ENCODE results near the gene ZNF609. TPM values are rescaled to one million over a fixed set of nuclear protein-coding genes. Genes with fewer than 3 reads are reported as not detected.

ZNF609 gene
- total RNA-seq, 4 donors from 2014 or later = 38.3 to 53.7 (median 45.3) TPM

DNA sequence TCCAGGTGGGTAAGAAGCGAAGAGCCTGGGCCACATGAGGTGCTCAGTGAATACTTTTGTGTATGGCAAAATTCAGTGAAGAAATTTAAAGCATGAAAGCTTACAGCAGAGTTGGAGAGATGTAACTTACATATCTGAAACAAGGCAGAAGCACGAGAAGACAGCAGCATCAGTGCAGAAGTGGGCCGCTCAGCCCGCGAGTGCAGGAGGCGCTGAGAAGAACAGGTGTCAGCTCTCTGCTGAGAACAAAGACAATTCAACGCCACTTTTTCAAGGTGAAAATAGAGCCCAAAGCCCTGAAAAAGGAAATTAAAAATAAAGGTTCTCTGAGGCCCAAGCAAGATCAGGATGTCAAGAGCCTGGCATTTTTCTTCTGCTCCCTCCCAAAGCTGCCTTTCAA is 256.8 kb downstream of the ZNF609 start:
- Histone ChIP-seq H3K9me3 (no peaks in the 10 kb centered on the region), H3K36me3 (peaks cover 19 to 58% (median 47%) of the 10 kb centered on the region in 4 donors), H3K4me1 (peaks cover 19 to 29% (median 25%) of the 10 kb centered on the region in 4 donors), H3K27me3 (no peaks in the 10 kb centered on the region), H3K4me3 (no peak overlapping the region), H3K27ac (replicated peaks in 1 of 4) (peak overlapping the region; percentile 51 to 79 (median 74))
- TF ChIP-seq POLR2A (IDR thresholded peaks at IDR 0.05; ENCODE audit: low read depth) = no peak
- intact Hi-C loops (cut with DNase I) = no loop called here
- WGBS = 84% methylated on average over 7 of the region's 7 CpGs
- DNase-seq (ENCODE audit: extremely low spot score) = no peak

DNA sequence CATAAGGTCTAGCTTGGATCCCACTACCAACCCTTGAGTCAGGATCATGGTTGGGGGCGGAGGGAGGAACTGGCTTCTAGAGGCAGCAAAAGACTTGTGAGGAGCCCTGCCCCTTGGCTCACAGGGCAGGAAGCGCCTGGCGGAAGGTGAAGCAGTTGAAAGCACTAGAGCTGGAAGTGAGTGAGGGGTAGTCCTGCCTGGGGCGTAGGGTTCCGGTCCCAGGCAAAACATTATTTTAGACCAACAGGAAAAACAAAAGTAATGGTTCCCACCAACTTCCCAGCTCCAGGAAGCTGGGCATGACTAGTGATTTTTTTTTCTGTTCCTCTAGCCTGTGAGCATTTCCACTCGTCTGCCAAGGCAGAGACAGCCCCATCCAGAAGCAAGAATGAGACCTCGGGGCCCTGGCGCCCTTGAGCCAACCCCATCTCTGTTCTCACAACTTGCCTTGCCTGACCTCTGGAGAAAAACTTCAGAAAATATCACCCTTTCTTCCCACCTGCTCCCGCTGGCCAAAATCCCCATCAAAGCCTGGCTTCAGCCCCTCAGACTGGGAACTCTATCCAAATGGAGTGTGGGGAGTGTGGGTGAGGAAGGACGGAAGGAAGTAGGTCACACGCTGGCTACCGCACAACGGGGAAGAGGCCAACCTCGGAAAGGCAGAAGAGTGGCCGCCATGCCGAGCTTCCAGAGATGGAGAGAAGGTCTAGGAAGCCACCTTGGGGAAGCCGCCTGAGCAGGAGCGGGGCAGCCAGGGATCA is 257.5 kb downstream of the ZNF609 start:
- Histone ChIP-seq H3K27me3 (no peaks in the 10 kb centered on the region), H3K27ac (replicated peaks in 1 of 4) (peak overlapping the region; percentile 51 to 79 (median 74)), H3K4me3 (peak overlapping the region in 2 of 4 donors; percentile 1 to 7), H3K4me1 (peaks cover 19 to 29% (median 24%) of the 10 kb centered on the region in 4 donors), H3K36me3 (peaks cover 19 to 55% (median 43%) of the 10 kb centered on the region in 4 donors), H3K9me3 (no peaks in the 10 kb centered on the region)
- WGBS = 66% methylated on average over 18 of the region's 18 CpGs
- no peak for TF ChIP-seq POLR2AphosphoS5 (IDR thresholded peaks at IDR 0.05)
- no peak for TF ChIP-seq POLR2A (IDR thresholded peaks at IDR 0.05; ENCODE audit: low read depth)
- TF ChIP-seq, protein P1, sequence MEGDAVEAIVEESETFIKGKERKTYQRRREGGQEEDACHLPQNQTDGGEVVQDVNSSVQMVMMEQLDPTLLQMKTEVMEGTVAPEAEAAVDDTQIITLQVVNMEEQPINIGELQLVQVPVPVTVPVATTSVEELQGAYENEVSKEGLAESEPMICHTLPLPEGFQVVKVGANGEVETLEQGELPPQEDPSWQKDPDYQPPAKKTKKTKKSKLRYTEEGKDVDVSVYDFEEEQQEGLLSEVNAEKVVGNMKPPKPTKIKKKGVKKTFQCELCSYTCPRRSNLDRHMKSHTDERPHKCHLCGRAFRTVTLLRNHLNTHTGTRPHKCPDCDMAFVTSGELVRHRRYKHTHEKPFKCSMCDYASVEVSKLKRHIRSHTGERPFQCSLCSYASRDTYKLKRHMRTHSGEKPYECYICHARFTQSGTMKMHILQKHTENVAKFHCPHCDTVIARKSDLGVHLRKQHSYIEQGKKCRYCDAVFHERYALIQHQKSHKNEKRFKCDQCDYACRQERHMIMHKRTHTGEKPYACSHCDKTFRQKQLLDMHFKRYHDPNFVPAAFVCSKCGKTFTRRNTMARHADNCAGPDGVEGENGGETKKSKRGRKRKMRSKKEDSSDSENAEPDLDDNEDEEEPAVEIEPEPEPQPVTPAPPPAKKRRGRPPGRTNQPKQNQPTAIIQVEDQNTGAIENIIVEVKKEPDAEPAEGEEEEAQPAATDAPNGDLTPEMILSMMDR (IDR thresholded peaks at IDR 0.05) = no peak
- TF ChIP-seq EP300 (IDR thresholded peaks at IDR 0.05) = no peak
- intact Hi-C loops (cut with DNase I) = no loop called here
- no peak for DNase-seq (ENCODE audit: extremely low spot score)

DNA sequence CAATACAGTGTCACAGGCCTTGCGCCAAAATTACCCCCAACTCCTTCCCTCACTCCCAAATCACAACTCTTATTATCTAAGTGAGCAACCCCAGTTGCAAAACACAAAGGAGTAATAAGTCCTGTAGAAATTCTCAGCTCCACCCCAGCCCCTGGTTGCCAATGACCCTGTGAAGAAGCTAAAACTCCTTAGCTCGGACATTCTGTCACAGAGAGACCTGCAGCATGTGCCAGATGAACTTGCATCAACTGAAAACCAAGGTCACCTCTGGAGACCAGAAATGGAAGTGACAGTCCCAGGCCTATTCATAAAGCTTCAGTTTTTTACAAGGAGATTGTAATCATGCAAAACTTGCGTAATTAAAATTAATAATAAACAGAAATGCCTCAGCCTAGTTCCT is 259.8 kb downstream of the ZNF609 start:
- Histone ChIP-seq H3K4me1 (peaks cover 19 to 32% (median 24%) of the 10 kb centered on the region in 4 donors), H3K9me3 (no peaks in the 10 kb centered on the region), H3K4me3 (no peak overlapping the region), H3K27me3 (no peaks in the 10 kb centered on the region), H3K27ac (replicated peaks in 1 of 4) (peak overlapping the region in 1 of 4 donors; percentile 7), H3K36me3 (peaks cover 11 to 39% (median 24%) of the 10 kb centered on the region in 4 donors)
- 83% methylated on average over 3 of the region's 3 CpGs for WGBS
- TF ChIP-seq, protein P1 (IDR thresholded peaks at IDR 0.05) = no peak
- TF ChIP-seq POLR2AphosphoS5 (IDR thresholded peaks at IDR 0.05) (no peak), EP300 (IDR thresholded peaks at IDR 0.05) (no peak), POLR2A (IDR thresholded peaks at IDR 0.05; ENCODE audit: low read depth) (no peak)
- DNase-seq (ENCODE audit: extremely low spot score) = no peak
- intact Hi-C loops (cut with DNase I) = no loop called here

DNA sequence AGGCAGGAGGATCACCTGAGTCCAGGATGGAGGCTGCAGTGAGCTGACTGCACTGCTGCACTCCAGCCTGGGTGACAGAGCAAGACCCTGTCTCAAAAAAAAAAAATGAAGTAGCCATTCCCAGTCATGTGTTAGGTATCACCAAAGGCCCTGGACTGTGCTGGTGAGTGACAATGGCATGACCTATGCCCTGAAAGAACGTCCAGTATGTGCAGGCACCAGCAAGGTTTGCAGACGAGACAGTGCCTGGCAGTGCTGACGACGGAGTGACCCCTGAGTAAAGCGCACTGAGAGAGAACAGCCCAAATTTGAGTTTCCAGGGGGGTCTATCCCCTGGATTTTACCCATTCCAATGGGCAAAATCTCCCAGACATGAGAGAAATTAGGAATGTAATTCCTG is 269.8 kb downstream of the ZNF609 start:
- Histone ChIP-seq H3K4me3 (no peak overlapping the region), H3K27ac (replicated peaks in 1 of 4) (no peak overlapping the region), H3K9me3 (no peaks in the 10 kb centered on the region), H3K27me3 (no peaks in the 10 kb centered on the region), H3K4me1 (peaks cover 8 to 22% (median 17%) of the 10 kb centered on the region in 4 donors), H3K36me3 (peaks cover 0 to 52% (median 25%) of the 10 kb centered on the region in 4 donors)
- WGBS = 89% methylated on average over 5 of the region's 5 CpGs
- intact Hi-C loops (cut with DNase I) = loop anchor here (2.0 kb wide), 2 partner anchors 81 to 175 kb away; no protein-coding TSS in a partner anchor
- no peak for DNase-seq (ENCODE audit: extremely low spot score)
- TF ChIP-seq POLR2A (IDR thresholded peaks at IDR 0.05; ENCODE audit: low read depth) (no peak), EP300 (IDR thresholded peaks at IDR 0.05) (no peak), POLR2AphosphoS5 (IDR thresholded peaks at IDR 0.05) (no peak)
- TF ChIP-seq, protein P1 (IDR thresholded peaks at IDR 0.05) = no peak

DNA sequence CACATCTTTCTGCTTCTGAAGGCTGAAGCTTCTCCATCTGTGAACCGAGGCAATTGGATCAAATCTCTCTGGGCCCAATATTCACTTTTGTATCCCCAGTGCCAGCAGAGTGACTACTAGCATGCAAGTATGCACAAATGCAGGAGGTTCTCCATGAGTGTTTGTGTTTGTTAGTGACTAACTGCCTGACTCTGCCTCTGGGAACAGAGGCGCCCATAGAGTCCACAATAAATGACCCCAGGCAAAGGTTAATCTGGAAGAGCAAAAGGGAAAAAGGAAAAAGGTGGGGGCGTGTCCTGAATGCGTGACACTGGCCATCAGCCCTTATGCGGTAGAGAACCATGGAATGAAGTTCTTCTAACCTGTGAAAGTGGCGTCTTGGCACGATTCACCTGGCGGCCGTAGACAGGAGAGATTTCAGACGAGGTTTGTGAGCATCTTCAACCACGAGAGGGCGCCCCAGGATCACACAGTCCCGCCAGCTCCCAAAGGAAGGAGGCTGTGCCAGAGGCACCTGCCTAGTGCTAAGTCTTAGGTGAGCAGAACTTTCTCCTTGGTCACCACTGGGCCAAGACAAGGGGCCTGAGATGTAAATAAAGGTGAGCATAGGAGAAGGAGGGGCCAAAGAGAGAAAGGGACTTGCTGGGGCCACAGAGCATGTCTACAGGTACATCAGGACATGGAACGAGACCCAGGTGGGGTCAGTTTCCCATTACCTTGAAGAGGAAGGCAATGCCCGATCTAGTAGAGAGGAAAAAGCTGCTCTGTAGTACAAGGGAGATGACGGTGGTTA is 270.8 kb downstream of the ZNF609 start:
- no peak for DNase-seq (ENCODE audit: extremely low spot score)
- H3K9me3 ChIP-seq = no peaks in the 10 kb centered on the region
- peaks cover 0 to 52% (median 26%) of the 10 kb centered on the region in 4 donors for H3K36me3 ChIP-seq
- TF ChIP-seq POLR2A (IDR thresholded peaks at IDR 0.05; ENCODE audit: low read depth) (no peak), POLR2AphosphoS5 (IDR thresholded peaks at IDR 0.05) (peak; percentile 54 to 62), EP300 (IDR thresholded peaks at IDR 0.05) (no peak)
- TF ChIP-seq, protein P1 (IDR thresholded peaks at IDR 0.05) = peak; percentile 84 to 91 (median 90)
- H3K27me3 ChIP-seq = no peaks in the 10 kb centered on the region
- intact Hi-C loops (cut with DNase I) = loop anchor here (2.0 kb wide), 2 partner anchors 80 to 174 kb away; no protein-coding TSS in a partner anchor
- no peak overlapping the region for H3K4me3 ChIP-seq
- WGBS = 22% methylated on average over 16 of the region's 16 CpGs
- peak overlapping the region; percentile 29 to 65 (median 56) for H3K27ac ChIP-seq (replicated peaks in 1 of 4)
- H3K4me1 ChIP-seq = peaks cover 8 to 29% (median 24%) of the 10 kb centered on the region in 4 donors
